Osteoblast (primary cell): Measurements from ENCODE around the gene CORO2A. TPM values are rescaled to one million over a fixed set of nuclear protein-coding genes. Genes with fewer than 3 reads are reported as not detected.

Experiments used
- DNase-seq: peaks from one replicate; pipeline ENCODE4 v3.0.0; 2011; ENCODE audit warnings: low spot score, mixed read lengths; ENCODE audit not compliant: insufficient read length; ENCODE audit errors: missing footprints
- H2AFZ ChIP-seq: 2 replicates; pipeline ENCODE4 v1.6.0; 2011; ENCODE audit warnings: mild to moderate bottlenecking, low read length
- H3K27ac ChIP-seq: 2 replicates; pipeline ENCODE4 v1.5.1; 2011; ENCODE audit warnings: mild to moderate bottlenecking, low read depth, low read length, moderate library complexity
- H3K27me3 ChIP-seq: 2 replicates; pipeline ENCODE4 v1.6.0; 2012; ENCODE audit warnings: mild to moderate bottlenecking, control low read depth, inconsistent platforms, low read length, moderate library complexity; ENCODE audit not compliant: insufficient read depth
- H3K36me3 ChIP-seq: 2 replicates; pipeline ENCODE4 v1.5.1; 2011; ENCODE audit warnings: mild to moderate bottlenecking, low read length, control low read depth, moderate library complexity; ENCODE audit not compliant: insufficient read depth
- H3K4me1 ChIP-seq: 2 replicates; pipeline ENCODE4 v1.5.1; 2011; ENCODE audit warnings: mild to moderate bottlenecking, low read length, control low read depth, moderate library complexity; ENCODE audit not compliant: insufficient read depth
- H3K4me2 ChIP-seq: 2 replicates; pipeline ENCODE4 v1.6.0; 2011; ENCODE audit warnings: mild to moderate bottlenecking, low read length; ENCODE audit not compliant: insufficient read depth
- H3K4me3 ChIP-seq: fragments of 200-600 bp; sonication (generic); 3 replicates; pipeline ENCODE4 v1.5.1; 2012; ENCODE audit warnings: mild to moderate bottlenecking, low read length, inconsistent platforms; ENCODE audit not compliant: insufficient read depth
- H3K79me2 ChIP-seq: 2 replicates; pipeline ENCODE4 v1.6.0; 2012; ENCODE audit warnings: mild to moderate bottlenecking, low read length, control low read depth, inconsistent platforms; ENCODE audit not compliant: insufficient read depth
- H3K9me3 ChIP-seq: 2 replicates; pipeline ENCODE4 v1.5.1; 2011; ENCODE audit warnings: low read depth, low read length, control low read depth
- H4K20me1 ChIP-seq: 2 replicates; pipeline ENCODE4 v1.6.0; 2012; ENCODE audit warnings: mild to moderate bottlenecking, low read length, control low read depth; ENCODE audit not compliant: insufficient read depth
- total RNA-seq: library from RNA; depleted of rRNA; stranded (reverse); fragments of >200 nt; gene quantifications from 2 replicates; pipeline ENCODE4 v1.2.3, GENCODE V29; 2012
- TF ChIP-seq, protein P1 (sequence below): IDR thresholded peaks from 2 replicates; pipeline ENCODE4 v1.5.1; 2011; ENCODE audit warnings: mild to moderate bottlenecking, low read depth, low read length, moderate library complexity; ENCODE audit errors: extremely low read depth

CORO2A gene
- total RNA-seq, 1 donor, result 0.72 TPM

DNA sequence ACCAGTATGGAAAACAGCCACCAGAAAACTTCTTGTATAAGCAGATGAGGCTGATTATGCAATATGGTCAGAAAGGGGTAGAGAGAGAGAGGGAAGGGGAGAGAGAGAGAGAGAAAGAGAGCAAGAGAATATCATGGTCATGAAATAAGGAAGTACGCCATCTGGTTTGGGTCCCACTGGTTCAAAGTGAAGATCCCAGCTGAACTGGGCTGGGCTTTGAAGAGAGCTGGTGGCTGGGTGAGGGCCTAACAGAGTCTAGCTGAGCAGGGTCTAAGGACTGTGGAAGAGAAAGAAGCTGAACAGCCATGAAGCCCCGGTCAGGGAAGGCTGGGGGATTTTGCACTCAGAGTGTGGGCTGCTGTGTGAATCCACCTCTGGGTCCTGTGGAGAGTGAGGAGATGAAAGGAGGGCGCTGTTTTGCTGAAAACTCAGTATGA is 88.0 kb downstream of the CORO2A start:
- Histone ChIP-seq H3K36me3 (no peaks in the 10 kb centered on the region), H3K27ac (no peak overlapping the region), H2AFZ (no peak overlapping the region), H4K20me1 (no peaks in the 10 kb centered on the region), H3K4me3 (no peak overlapping the region), H3K4me2 (no peak overlapping the region), H3K9me3 (no peaks in the 10 kb centered on the region), H3K27me3 (no peaks in the 10 kb centered on the region), H3K79me2 (no peaks in the 10 kb centered on the region), H3K4me1 (no peaks in the 10 kb centered on the region)
- TF ChIP-seq, protein P1, sequence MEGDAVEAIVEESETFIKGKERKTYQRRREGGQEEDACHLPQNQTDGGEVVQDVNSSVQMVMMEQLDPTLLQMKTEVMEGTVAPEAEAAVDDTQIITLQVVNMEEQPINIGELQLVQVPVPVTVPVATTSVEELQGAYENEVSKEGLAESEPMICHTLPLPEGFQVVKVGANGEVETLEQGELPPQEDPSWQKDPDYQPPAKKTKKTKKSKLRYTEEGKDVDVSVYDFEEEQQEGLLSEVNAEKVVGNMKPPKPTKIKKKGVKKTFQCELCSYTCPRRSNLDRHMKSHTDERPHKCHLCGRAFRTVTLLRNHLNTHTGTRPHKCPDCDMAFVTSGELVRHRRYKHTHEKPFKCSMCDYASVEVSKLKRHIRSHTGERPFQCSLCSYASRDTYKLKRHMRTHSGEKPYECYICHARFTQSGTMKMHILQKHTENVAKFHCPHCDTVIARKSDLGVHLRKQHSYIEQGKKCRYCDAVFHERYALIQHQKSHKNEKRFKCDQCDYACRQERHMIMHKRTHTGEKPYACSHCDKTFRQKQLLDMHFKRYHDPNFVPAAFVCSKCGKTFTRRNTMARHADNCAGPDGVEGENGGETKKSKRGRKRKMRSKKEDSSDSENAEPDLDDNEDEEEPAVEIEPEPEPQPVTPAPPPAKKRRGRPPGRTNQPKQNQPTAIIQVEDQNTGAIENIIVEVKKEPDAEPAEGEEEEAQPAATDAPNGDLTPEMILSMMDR, result no peak
- no peak for DNase-seq

DNA sequence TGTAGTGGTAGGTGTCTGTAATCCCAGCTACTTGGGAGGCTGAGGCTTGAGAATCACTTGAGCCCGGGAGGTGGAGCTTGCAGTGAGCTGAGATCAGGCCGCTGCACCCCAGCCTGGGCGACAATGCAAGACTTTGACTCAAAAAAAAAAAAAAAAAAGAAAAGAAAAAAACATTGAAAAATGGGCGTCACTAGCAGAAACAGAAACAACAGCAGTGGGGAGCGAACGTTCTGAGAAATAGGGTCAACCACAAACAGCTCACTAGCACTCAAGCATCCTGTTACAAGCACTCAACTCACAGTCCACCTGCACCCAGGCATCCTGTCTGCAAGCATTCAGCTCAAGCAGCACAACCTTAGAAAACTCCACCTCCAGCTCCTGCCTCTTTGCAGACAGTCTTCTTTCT is 90.6 kb downstream of the CORO2A start:
- no peaks in the 10 kb centered on the region for H3K27me3 ChIP-seq

DNA sequence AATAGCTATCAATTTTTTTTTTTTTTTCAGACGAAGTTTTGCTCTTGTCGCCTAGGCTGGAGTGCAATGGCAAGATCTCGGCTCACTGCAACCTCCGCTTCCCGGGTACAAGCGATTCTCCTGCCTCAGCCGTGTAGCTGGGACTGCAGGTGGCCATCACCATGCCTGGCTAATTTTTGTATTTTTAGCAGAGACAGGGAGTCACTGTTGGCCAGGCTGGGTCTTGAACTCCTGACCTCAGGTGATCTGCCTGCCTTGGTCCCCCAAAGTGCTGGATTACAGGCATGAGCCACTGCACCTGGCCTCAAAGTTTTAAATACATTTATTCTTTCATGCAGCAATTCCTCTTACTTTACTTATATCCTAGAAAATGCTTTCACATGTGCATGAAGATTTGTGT is 91.0 kb downstream of the CORO2A start:
- DNase-seq, result no peak
- H4K20me1 ChIP-seq, result no peaks in the 10 kb centered on the region
- no peak overlapping the region for H2AFZ ChIP-seq
- H3K4me3 ChIP-seq, result no peak overlapping the region
- no peaks in the 10 kb centered on the region for H3K36me3 ChIP-seq
- no peak overlapping the region for H3K27ac ChIP-seq
- H3K27me3 ChIP-seq, result no peaks in the 10 kb centered on the region
- H3K9me3 ChIP-seq, result no peaks in the 10 kb centered on the region
- no peaks in the 10 kb centered on the region for H3K79me2 ChIP-seq
- TF ChIP-seq, protein P1, result no peak
- H3K4me1 ChIP-seq, result no peaks in the 10 kb centered on the region
- no peak overlapping the region for H3K4me2 ChIP-seq

More for the DNA sequence above, 90.6 kb downstream of the CORO2A start:
- H3K4me1 ChIP-seq, result no peaks in the 10 kb centered on the region
- no peaks in the 10 kb centered on the region for H3K9me3 ChIP-seq
- H2AFZ ChIP-seq, result peak overlapping the region; percentile 47
- TF ChIP-seq, protein P1, result no peak
- DNase-seq, result no peak
- H3K79me2 ChIP-seq, result no peaks in the 10 kb centered on the region
- H4K20me1 ChIP-seq, result no peaks in the 10 kb centered on the region
- H3K4me2 ChIP-seq, result peak overlapping the region; percentile 39
- H3K36me3 ChIP-seq, result no peaks in the 10 kb centered on the region
- H3K27ac ChIP-seq, result no peak overlapping the region
- H3K4me3 ChIP-seq, result no peak overlapping the region

DNA sequence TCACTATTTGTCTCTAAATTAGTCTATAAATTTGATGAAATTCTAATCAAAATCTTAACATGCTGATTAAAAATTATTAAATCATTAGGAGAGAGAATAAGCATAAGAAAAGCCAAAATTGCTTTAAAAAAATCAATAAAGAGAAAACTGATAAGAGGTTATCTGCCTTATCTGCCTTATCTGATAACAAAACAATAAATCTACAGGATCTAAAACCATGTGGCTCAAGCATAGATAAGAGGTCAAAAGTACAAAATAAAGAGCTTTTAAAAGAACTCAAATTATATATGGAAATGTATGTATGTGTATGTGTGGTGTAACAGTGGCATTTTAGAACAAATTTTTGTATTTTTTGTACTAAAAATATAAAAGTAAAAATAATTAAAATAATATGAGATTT is 92.0 kb downstream of the CORO2A start:
- Histone ChIP-seq H3K4me1 (no peaks in the 10 kb centered on the region), H3K4me2 (no peak overlapping the region), H3K36me3 (no peaks in the 10 kb centered on the region), H3K4me3 (no peak overlapping the region), H3K79me2 (no peaks in the 10 kb centered on the region), H4K20me1 (no peaks in the 10 kb centered on the region), H3K27ac (no peak overlapping the region), H3K27me3 (no peaks in the 10 kb centered on the region), H3K9me3 (no peaks in the 10 kb centered on the region), H2AFZ (no peak overlapping the region)
- TF ChIP-seq, protein P1, result no peak
- DNase-seq, result no peak
